Left ventricle myocardium superior (tissue), 1 donor: ENCODE data around the gene UCN3. TPM values are rescaled to one million over a fixed set of nuclear protein-coding genes. Genes with fewer than 3 reads are reported as not detected.
"Not testable (repeated sequence)": the region's sequence is repeated elsewhere in the genome, so short reads cannot be mapped to it uniquely, and the experiment has no call there.

Experiments
- ATAC-seq: fragments of 200-7000 bp; cut with Tn5 transposase; one replicate; pipeline ENCODE4 v1.9.1; 2020; ENCODE audit warnings: mild to moderate bottlenecking, moderate library complexity
- DNase-seq: peaks from one replicate; pipeline ENCODE4 v3.0.0-alpha.2; 2020
- intact Hi-C: fragments of 100-400 bp; cut with micrococcal nuclease; formaldehyde crosslinking; loops from one replicate; pipeline ENCODE4 v1.11.0; 2022
- total RNA-seq: library from RNA; stranded (reverse); fragmentation: NEBNext Ultra II Directional; extraction: Animal tissue kit (Norgen Biotek cat#: 25700); gene quantifications from one replicate; pipeline ENCODE4 v1.2.1, GENCODE V29; 2021
- donor health status: DM: no; HTN: yes; CAD: no; lungs with severe emphysema.

Gene UCN3
- total RNA-seq, 1 donor from 2014 or later = not detected

- DNase-seq = no peak
- no peak for ATAC-seq
- intact Hi-C loops = no loop called here
Observed at GRCh38 chr10:5362873-5363272, 1.9 kb upstream of the UCN3 start.

DNA sequence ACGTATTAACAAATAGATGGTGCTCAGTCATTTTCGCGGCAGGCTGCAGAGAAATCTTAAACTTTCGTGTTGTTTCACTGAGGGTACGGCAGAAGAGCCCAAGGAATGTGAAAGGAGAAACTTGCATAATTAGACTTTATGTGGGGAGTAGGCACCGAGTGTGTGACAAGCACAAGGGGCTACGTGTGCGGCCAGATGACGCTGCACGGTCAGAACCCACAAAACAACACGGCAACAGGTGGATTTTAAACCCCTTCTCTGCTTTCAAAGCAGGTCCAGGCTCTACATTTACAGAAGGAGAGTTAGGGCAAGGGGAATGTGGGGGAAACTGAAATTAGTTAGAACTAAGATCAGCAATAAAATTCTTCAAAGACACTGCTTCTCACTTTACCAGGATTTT is 392 bp upstream of the UCN3 start:
- intact Hi-C loops = no loop called here
- DNase-seq (no peak), ATAC-seq (no peak)

DNA sequence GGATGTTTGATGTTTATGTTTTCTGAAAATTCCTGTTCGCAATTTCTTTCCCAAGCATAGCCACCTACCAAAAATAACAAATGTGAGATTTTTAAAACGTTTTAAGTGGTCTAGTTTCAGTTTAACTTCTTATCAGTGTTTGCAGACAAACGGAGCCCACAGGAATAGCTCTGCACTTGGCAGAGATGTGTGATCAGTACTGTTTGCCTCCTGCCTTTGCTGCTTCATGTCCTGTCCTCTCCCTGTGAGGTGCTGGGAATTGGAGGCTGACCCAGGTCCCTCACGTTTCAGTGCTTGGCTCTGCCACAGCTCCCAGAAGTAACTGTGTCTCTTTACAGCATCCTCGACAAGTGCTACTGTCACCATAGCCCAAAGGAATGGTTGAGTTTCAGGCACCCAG is 1.2 kb downstream of the UCN3 start:
- ATAC-seq (no peak), DNase-seq (no peak)
- intact Hi-C loops = no loop called here

- intact Hi-C loops = no loop called here
- ATAC-seq = no peak
- DNase-seq = no peak
Observed at GRCh38 chr10:5369362-5370158, 4.8 kb downstream of the UCN3 start.

- DNase-seq (no peak), ATAC-seq (no peak)
- intact Hi-C loops = no loop called here
Observed at GRCh38 chr10:5370493-5371352, 6.0 kb downstream of the UCN3 start.

- intact Hi-C loops = no loop called here
- no peak for DNase-seq
- ATAC-seq = no peak
Observed at GRCh38 chr10:5373307-5373706, 8.5 kb downstream of the UCN3 start.

- DNase-seq (no peak), ATAC-seq (no peak)
- intact Hi-C loops = no loop called here
Observed at GRCh38 chr10:5373891-5374611, 9.3 kb downstream of the UCN3 start.

GRCh38 chr10:5376450-5376849 is 11.7 kb downstream of the UCN3 start:
- ATAC-seq (no peak), DNase-seq (no peak)
- intact Hi-C loops = no loop called here

- intact Hi-C loops, ATAC-seq, DNase-seq: not testable (repeated sequence)
Observed at GRCh38 chr10:5379202-5379601, 14.4 kb downstream of the UCN3 start.

DNA sequence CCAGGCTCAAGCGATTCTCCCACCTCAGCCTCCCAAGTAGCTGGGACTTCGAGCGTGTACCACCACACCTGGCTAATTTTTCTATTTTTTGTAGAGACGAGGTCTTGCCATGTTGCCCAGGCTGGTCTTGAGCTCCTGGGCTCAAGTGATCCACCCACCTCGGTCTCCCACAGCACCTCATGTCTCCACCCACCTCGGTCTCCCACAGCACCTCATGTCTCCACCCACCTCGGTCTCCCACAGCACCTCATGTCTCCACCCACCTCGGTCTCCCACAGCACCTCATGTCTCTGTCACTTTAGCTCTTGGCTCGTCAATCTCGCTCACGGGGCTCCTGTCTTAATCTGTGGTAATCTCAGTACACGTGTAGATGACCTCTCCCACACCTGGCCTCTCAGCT is 15.6 kb downstream of the UCN3 start:
- intact Hi-C loops, DNase-seq, ATAC-seq: not testable (repeated sequence)

DNA sequence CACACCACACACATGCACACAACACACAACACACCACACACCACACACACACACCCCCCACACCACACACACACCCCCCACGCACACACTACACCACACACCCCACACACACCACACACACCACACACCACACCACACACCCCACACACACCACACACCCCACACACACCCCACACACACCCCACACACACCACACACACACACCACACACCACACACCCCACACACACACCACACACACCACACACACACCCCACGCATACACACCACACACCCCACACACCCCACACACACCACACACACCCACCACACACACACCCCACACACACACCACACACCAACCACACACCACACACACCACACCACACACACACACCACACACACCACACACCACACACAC is 16.4 kb downstream of the UCN3 start:
- ATAC-seq (no peak), DNase-seq (no peak)
- intact Hi-C loops = no loop called here

GRCh38 chr10:5385224-5385623 is 20.5 kb downstream of the UCN3 start:
- DNase-seq = no peak
- ATAC-seq = no peak
- intact Hi-C loops = no loop called here

GRCh38 chr10:5387169-5387568 is 22.4 kb downstream of the UCN3 start:
- no peak for DNase-seq
- no peak for ATAC-seq
- intact Hi-C loops = no loop called here

DNA sequence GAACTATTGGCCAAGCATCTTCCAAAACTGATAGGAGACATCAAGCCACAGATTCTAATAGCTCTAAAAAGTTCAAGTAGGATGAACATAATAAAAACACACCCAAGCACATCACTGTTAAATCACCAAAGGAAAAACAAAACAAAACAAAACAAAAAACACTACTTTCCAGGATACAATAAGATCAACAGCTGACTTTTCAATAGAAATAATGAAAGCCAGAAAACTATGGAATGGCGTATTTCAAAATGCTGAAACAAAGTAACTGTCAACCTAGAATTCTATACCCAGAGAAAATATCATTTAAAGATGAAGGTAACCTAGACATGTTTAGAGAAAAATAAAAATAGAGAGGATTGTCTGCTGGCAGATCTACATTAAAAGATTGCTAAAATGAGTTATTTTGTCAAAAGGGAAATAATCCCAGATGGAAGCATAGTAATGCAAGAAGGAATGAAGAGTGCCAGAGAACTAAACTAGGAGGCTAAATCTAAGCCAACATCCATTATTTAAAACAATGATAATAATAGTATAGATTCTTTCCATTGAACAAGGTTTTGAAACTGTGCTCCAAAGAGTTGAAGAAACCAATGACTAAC is 25.9 kb downstream of the UCN3 start:
- intact Hi-C loops = no loop called here
- ATAC-seq (no peak), DNase-seq (no peak)

- intact Hi-C loops = no loop called here
- DNase-seq = no peak
- ATAC-seq = no peak
Observed at GRCh38 chr10:5391790-5392189, 27.0 kb downstream of the UCN3 start.

GRCh38 chr10:5393529-5393928 is 28.8 kb downstream of the UCN3 start:
- no peak for ATAC-seq
- DNase-seq = no peak
- intact Hi-C loops = no loop called here

DNA sequence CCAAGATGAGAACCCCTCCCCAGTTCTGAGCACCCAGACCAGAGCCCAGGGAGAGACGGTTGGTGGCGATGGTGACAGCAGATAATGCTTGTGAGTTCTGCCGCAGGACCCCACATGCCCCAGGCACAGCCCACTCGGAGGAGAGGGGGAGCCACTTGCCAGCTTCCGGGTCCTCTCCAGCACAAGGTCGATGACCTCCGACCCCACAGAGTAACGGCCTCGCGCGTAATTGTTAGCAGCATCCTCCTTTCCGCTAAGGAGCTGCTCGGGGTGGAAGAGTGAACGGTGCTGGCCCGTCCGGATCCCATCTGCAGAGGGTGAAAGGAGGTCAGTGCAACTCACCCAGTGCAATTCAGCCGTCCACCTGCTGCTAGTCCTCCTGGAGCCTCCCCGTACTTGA is 30.4 kb downstream of the UCN3 start:
- intact Hi-C loops = no loop called here
- ATAC-seq = no peak

GRCh38 chr10:5396556-5397300 is 32.0 kb downstream of the UCN3 start:
- intact Hi-C loops = no loop called here
- ATAC-seq = no peak
- DNase-seq = no peak

More for the DNA sequence above, 30.4 kb downstream of the UCN3 start:
- no peak for DNase-seq

DNA sequence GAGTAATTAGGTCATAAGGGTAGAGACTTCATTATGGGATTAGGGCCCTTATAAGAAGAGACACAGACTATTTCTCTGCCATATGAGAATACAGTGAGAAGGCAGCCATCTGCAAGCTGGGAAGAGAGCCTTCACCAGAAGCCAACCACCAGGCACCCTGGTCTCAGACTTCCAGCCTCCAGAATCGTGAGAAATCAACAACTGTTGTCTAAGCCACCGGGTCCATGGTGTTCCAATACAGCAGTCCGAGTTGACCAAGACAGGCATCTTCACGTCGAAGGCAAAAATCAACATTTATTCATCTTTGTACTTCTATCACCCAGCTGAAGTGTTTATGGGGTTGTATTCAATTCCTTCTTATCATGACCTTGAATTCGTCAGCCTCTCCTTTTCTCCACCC is 34.6 kb downstream of the UCN3 start:
- intact Hi-C loops = no loop called here
- ATAC-seq (no peak), DNase-seq (no peak)
